MM.1S (cell line): ENCODE data around the gene MET.

ENCODE experiments used
- EZH2 ChIP-seq: fragments of 300-600 bp; sonication (generic); optimal IDR thresholded peaks from 2 replicates; pipeline ENCODE3; 2017; ENCODE audit warnings: low read depth, mild to moderate bottlenecking, antibody characterized with exemption, low read length, mixed read lengths
- EZH2phosphoT487 ChIP-seq: fragments of 300-600 bp; sonication (generic); IDR thresholded peaks from 2 replicates; pipeline ENCODE4 v1.6.1; 2018; ENCODE audit warnings: antibody characterized with exemption, low read length
- TF ChIP-seq, protein P1 (sequence below): fragments of 300-600 bp; sonication (generic); IDR thresholded peaks from 2 replicates; pipeline ENCODE4 v1.5.1; 2016; ENCODE audit warnings: antibody characterized with exemption, low read length, mixed read lengths

DNA sequence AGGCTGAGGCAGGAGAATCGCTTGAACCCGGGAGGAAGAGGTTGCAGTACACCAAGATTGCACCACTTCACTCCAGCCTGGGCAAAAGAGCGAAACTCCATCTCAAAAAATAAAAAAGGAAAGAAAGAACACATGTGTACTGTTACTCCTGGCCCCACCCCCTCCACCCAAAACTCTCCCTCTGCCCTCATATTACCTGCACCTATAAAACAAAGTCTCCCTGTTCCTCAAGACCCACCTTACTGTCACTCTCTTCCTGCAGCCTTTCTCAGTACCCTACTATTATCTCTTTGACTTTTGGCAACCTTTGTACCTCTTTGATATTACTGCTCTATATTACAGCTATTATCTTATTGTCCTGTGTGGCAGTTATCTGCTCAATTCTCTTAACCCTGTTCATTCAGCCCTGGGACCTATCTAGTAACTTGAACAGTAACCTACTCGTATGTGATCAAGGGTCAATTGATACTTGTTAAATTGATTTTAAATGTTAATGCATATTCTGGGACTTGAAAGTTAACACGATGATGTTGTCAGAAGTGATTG, 121.9 kb downstream of the MET start:
- TF ChIP-seq, protein P1, sequence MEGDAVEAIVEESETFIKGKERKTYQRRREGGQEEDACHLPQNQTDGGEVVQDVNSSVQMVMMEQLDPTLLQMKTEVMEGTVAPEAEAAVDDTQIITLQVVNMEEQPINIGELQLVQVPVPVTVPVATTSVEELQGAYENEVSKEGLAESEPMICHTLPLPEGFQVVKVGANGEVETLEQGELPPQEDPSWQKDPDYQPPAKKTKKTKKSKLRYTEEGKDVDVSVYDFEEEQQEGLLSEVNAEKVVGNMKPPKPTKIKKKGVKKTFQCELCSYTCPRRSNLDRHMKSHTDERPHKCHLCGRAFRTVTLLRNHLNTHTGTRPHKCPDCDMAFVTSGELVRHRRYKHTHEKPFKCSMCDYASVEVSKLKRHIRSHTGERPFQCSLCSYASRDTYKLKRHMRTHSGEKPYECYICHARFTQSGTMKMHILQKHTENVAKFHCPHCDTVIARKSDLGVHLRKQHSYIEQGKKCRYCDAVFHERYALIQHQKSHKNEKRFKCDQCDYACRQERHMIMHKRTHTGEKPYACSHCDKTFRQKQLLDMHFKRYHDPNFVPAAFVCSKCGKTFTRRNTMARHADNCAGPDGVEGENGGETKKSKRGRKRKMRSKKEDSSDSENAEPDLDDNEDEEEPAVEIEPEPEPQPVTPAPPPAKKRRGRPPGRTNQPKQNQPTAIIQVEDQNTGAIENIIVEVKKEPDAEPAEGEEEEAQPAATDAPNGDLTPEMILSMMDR = no peak
- no peak for TF ChIP-seq EZH2phosphoT487
- no peak for TF ChIP-seq EZH2
